Right forelimb (tissue), 1 donor: ENCODE data around the gene PRPF6.
"Not testable (repeated sequence)": the region's sequence is repeated elsewhere in the genome, so short reads cannot be mapped to it uniquely, and the experiment has no call there.

Experiments used
- DNase-seq: peaks from one replicate; pipeline ENCODE4 v3.0.0-alpha.2; 2018

PRPF6 gene

GRCh38 chr20:63962426-63963347 is 18.2 kb upstream of the PRPF6 start:
- no peak for DNase-seq

- DNase-seq: no peak
Measured at GRCh38 chr20:63963348-63963741, 17.6 kb upstream of the PRPF6 start.

GRCh38 chr20:63963784-63964301 is 17.1 kb upstream of the PRPF6 start:
- DNase-seq: no peak

- DNase-seq: peak; percentile 38
Measured at GRCh38 chr20:63964412-63964811, 16.5 kb upstream of the PRPF6 start.

GRCh38 chr20:63966172-63966943 is 14.6 kb upstream of the PRPF6 start:
- peak; percentile 38 for DNase-seq

GRCh38 chr20:63966944-63967322 is 14.0 kb upstream of the PRPF6 start:
- DNase-seq: peak; percentile 35

- DNase-seq: peak; percentile 39
Measured at GRCh38 chr20:63967330-63968135, 13.4 kb upstream of the PRPF6 start.

GRCh38 chr20:63968136-63968927 is 12.6 kb upstream of the PRPF6 start:
- DNase-seq: peak; percentile 42

- no peak for DNase-seq
Measured at GRCh38 chr20:63968928-63969760, 11.8 kb upstream of the PRPF6 start.

GRCh38 chr20:63969838-63970713 is 10.9 kb upstream of the PRPF6 start, which contains the start of gene ZNF512B:
ZNF512B (minus strand) TSS chr20:63969930; CDS start chr20:63967950, 1,980 bp downstream.
- peak; percentile 87 for DNase-seq

GRCh38 chr20:63970714-63971431 is 10.1 kb upstream of the PRPF6 start:
- DNase-seq: no peak

- not testable (repeated sequence) for DNase-seq
Measured at GRCh38 chr20:63971960-63972311, 9.0 kb upstream of the PRPF6 start.

GRCh38 chr20:63972312-63973159 is 8.4 kb upstream of the PRPF6 start:
- no peak for DNase-seq

GRCh38 chr20:63973160-63973479 is 7.8 kb upstream of the PRPF6 start:
- DNase-seq: no peak

- peak; percentile 92 for DNase-seq
Measured at GRCh38 chr20:63973636-63974401, 7.1 kb upstream of the PRPF6 start.

- no peak for DNase-seq
Measured at GRCh38 chr20:63974402-63975200, 6.3 kb upstream of the PRPF6 start.

GRCh38 chr20:63976511-63976910 is 4.4 kb upstream of the PRPF6 start:
- not testable (repeated sequence) for DNase-seq
